Heart left ventricle (tissue), 13 donors: ENCODE results near the gene PPM1L.

Experiments
- POLR2A ChIP-seq, 2 donors: fragments of 450-650 bp; IDR thresholded peaks; one replicate each; pipeline ENCODE4 v1.6.1; 2017; ENCODE audit warnings: antibody characterized with exemption in 2 of 2, mild to moderate bottlenecking in 2 of 2, moderate library complexity in 2 of 2
- TF ChIP-seq, protein P1 (sequence below), 12 donors: fragments of 200-600 bp; sonication (generic) in 4 of 12; IDR thresholded peaks; one replicate each; pipeline versions ENCODE4 v1.5.0 to v1.8.0; 2018 to 2022; ENCODE audit warnings: antibody characterized with exemption in 12 of 12, mild to moderate bottlenecking in 5 of 12
- donor health status: ischemic (EF 13 %, LVEDD 7.1; RV severe dilation, severe dysfunction).
- donor health status: DM: no; HTN: yes; CAD: no.
- donor health status: DM: no; HTN: no; CAD: no.
- donor health status: ischemic (EF 25% LVEDD 6.9; RV normal size, moderate dysfunction).
- donor health status: ischemic (EF 25% LVEDD 5.7; RV mildly dilated, moderate dysfunction).
- donor health status: ischemic (EF 35%, LVEDD 5.7; RV mildly dilated, moderate dysfunction).
- donor health status: nonischemic (EF 11% LVEDD 7.7; RV severe dilation, severe dysfunction).
- donor health status: DM: yes; HTN: yes; CAD: no.
- donor health status: PGD.
- donor health status: ischemic (EF 29% LVEDD 5.4; RV normal size, mild dysfunction).
- donor health status: nonischemic (EF 23%, LVEDD 6.1; RV moderate dilation, normal function).

DNA sequence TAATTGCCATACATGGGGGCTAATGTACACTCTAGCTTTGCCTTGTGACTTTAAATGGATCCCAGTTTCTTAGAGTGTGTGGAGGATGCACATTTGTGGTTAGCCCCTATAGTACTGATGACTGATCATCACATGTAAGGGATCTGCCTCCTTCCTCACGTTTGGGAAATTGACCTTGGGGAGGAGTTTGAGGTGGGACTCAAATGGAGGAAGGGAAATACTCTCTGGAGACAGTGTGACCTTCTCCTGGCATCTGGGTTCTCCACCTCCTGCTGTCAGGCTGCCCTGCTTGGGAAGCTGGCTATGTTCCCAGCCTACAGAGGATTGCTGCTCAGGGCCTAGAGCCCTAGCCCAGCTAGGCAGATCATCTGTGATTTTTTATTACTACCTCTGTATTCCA is 48.7 kb downstream of the PPM1L start:
- TF ChIP-seq, protein P1, sequence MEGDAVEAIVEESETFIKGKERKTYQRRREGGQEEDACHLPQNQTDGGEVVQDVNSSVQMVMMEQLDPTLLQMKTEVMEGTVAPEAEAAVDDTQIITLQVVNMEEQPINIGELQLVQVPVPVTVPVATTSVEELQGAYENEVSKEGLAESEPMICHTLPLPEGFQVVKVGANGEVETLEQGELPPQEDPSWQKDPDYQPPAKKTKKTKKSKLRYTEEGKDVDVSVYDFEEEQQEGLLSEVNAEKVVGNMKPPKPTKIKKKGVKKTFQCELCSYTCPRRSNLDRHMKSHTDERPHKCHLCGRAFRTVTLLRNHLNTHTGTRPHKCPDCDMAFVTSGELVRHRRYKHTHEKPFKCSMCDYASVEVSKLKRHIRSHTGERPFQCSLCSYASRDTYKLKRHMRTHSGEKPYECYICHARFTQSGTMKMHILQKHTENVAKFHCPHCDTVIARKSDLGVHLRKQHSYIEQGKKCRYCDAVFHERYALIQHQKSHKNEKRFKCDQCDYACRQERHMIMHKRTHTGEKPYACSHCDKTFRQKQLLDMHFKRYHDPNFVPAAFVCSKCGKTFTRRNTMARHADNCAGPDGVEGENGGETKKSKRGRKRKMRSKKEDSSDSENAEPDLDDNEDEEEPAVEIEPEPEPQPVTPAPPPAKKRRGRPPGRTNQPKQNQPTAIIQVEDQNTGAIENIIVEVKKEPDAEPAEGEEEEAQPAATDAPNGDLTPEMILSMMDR (IDR thresholded peaks at IDR 0.05) = no peak
- no peak for TF ChIP-seq POLR2A (IDR thresholded peaks at IDR 0.05)
